Renal cortex interstitium (tissue), 11 donors: ENCODE results near the gene HK1. TPM values are rescaled to one million over a fixed set of nuclear protein-coding genes. Genes with fewer than 3 reads are reported as not detected.

Experiments
- DNase-seq, 11 donors: peaks; one replicate each; pipeline ENCODE4 v3.0.0-alpha.2; 2013; ENCODE audit warnings: low read depth in 9 of 11, low spot score in 4 of 11; ENCODE audit errors: extremely low read depth in 1 of 11
- polyA plus RNA-seq, 3 donors: library from polyadenylated mRNA; unstranded; fragments of 120-200 nt; gene quantifications; one replicate each; pipeline ENCODE4 v1.2.1, GENCODE V29; 2013; ENCODE audit not compliant: insufficient read length in 3 of 3

The HK1 gene
- polyA plus RNA-seq, 3 donors: 49.7 to 58.3 (median 53.4) TPM

GRCh38 chr10:69358148-69358795 lies 80.0 kb downstream of the HK1 start:
- DNase-seq: no peak

- DNase-seq: no peak
Observed at GRCh38 chr10:69359148-69359547, 80.9 kb downstream of the HK1 start.

GRCh38 chr10:69359594-69359993 lies 81.3 kb downstream of the HK1 start:
- DNase-seq: no peak

GRCh38 chr10:69360485-69361302 lies 82.4 kb downstream of the HK1 start:
- DNase-seq: no peak

GRCh38 chr10:69361303-69361614 lies 83.0 kb downstream of the HK1 start:
- DNase-seq: no peak

- no peak for DNase-seq
Observed at GRCh38 chr10:69362471-69362954, 84.2 kb downstream of the HK1 start.

GRCh38 chr10:69363666-69364065 lies 85.4 kb downstream of the HK1 start:
- DNase-seq: no peak

GRCh38 chr10:69364232-69364940 lies 86.1 kb downstream of the HK1 start:
- no peak for DNase-seq

GRCh38 chr10:69366738-69367137 lies 88.4 kb downstream of the HK1 start:
- no peak for DNase-seq

- no peak for DNase-seq
Observed at GRCh38 chr10:69367469-69367868, 89.2 kb downstream of the HK1 start.

- no peak for DNase-seq
Observed at GRCh38 chr10:69372126-69372980, 94.1 kb downstream of the HK1 start.

- no peak for DNase-seq
Observed at GRCh38 chr10:69374242-69374641, 95.9 kb downstream of the HK1 start.

- no peak for DNase-seq
Observed at GRCh38 chr10:69374931-69375306, 96.6 kb downstream of the HK1 start.

- DNase-seq: peak in 1 of 11 donors; percentile 42
Observed at GRCh38 chr10:69375307-69376151, 97.2 kb downstream of the HK1 start.

- DNase-seq: no peak
Observed at GRCh38 chr10:69376662-69377061, 98.4 kb downstream of the HK1 start.

GRCh38 chr10:69377191-69377590 lies 98.9 kb downstream of the HK1 start:
- no peak for DNase-seq

GRCh38 chr10:69377933-69378332 lies 99.6 kb downstream of the HK1 start:
- peak in 1 of 11 donors; percentile 20 for DNase-seq

- no peak for DNase-seq
Observed at GRCh38 chr10:69379800-69380199, 101.5 kb downstream of the HK1 start.
